HepG2 (cell line): ENCODE measurements around the gene PLPPR2. TPM values are rescaled to one million over a fixed set of nuclear protein-coding genes. Genes with fewer than 3 reads are reported as not detected.

Source experiments
- ARNT ChIP-seq: fragments of 450-650 bp; IDR thresholded peaks from 2 replicates; pipeline ENCODE4 v1.6.1; 2017
- CREM ChIP-seq, 2 experiments: sonication (generic) in 1 of 2; formaldehyde crosslinking in 1 of 2; IDR thresholded peaks; 2 replicates each; pipeline versions ENCODE4 v1.4.0 to v1.6.1; 2016 to 2020; ENCODE audit warnings: antibody characterized with exemption in 1 of 2, mild to moderate bottlenecking in 1 of 2, missing genetic modification reagents in 1 of 2
- ERF ChIP-seq: IDR thresholded peaks from 2 replicates; pipeline ENCODE4 v1.6.1; 2018; ENCODE audit warnings: missing biosample characterization, missing genetic modification reagents
- GFI1 ChIP-seq: sonication (generic); formaldehyde crosslinking; IDR thresholded peaks from 2 replicates; pipeline ENCODE4 v1.5.0; 2020; ENCODE audit warnings: missing genetic modification reagents, mild to moderate bottlenecking, borderline replicate concordance
- HOXA7 ChIP-seq: sonication (generic); formaldehyde crosslinking; IDR thresholded peaks from 2 replicates; pipeline ENCODE4 v1.8.1; 2022; ENCODE audit warnings: mild to moderate bottlenecking, missing genetic modification reagents, moderate library complexity
- IKZF1 ChIP-seq: fragments of 450-650 bp; IDR thresholded peaks from 2 replicates; pipeline ENCODE4 v1.7.1; 2016
- SIX4 ChIP-seq: sonication (generic); formaldehyde crosslinking; IDR thresholded peaks from 2 replicates; pipeline ENCODE4 v1.4.0; 2020; ENCODE audit warnings: missing genetic modification reagents
- SMYD3 ChIP-seq: sonication (generic); formaldehyde crosslinking; IDR thresholded peaks from 2 replicates; pipeline ENCODE4 v1.8.1; 2023; ENCODE audit warnings: mild to moderate bottlenecking, missing genetic modification reagents
- SNAPC2 ChIP-seq: sonication (generic); formaldehyde crosslinking; IDR thresholded peaks from 2 replicates; pipeline ENCODE4 v1.8.1; 2022; ENCODE audit warnings: mild to moderate bottlenecking, missing genetic modification reagents
- TEAD2 ChIP-seq: sonication (generic); formaldehyde crosslinking; IDR thresholded peaks from 2 replicates; pipeline ENCODE4 v1.9.0; 2021; ENCODE audit warnings: missing genetic modification reagents
- ZBTB39 ChIP-seq: sonication (generic); formaldehyde crosslinking; IDR thresholded peaks from 2 replicates; pipeline ENCODE4 v1.5.0; 2020; ENCODE audit warnings: missing genetic modification reagents
- ZBTB49 ChIP-seq: sonication (generic); formaldehyde crosslinking; IDR thresholded peaks from 2 replicates; pipeline ENCODE4 v1.4.0; 2020; ENCODE audit warnings: missing genetic modification reagents, borderline replicate concordance
- ZFP41 ChIP-seq: sonication (generic); formaldehyde crosslinking; IDR thresholded peaks from 2 replicates; pipeline ENCODE4 v1.4.0; 2020; ENCODE audit warnings: mild to moderate bottlenecking, missing genetic modification reagents, borderline replicate concordance
- ZNF234 ChIP-seq: sonication (generic); formaldehyde crosslinking; conservative IDR thresholded peaks from 2 replicates; pipeline ENCODE4 v1.5.1; 2020; ENCODE audit warnings: mild to moderate bottlenecking, missing genetic modification reagents
- ZNF264 ChIP-seq: sonication (generic); formaldehyde crosslinking; IDR thresholded peaks from 2 replicates; pipeline ENCODE4 v1.4.0; 2020; ENCODE audit warnings: missing genetic modification reagents
- ZNF296 ChIP-seq: sonication (generic); formaldehyde crosslinking; conservative IDR thresholded peaks from 2 replicates; pipeline ENCODE4 v1.5.0; 2020; ENCODE audit warnings: mild to moderate bottlenecking, missing genetic modification reagents
- ZNF850 ChIP-seq: sonication (generic); formaldehyde crosslinking; conservative IDR thresholded peaks from 2 replicates; pipeline ENCODE4 v1.9.0; 2021; ENCODE audit warnings: mild to moderate bottlenecking, missing genetic modification reagents
- ZSCAN20 ChIP-seq: sonication (generic); formaldehyde crosslinking; IDR thresholded peaks from 2 replicates; pipeline ENCODE4 v1.4.0; 2020; ENCODE audit warnings: missing genetic modification reagents, mild to moderate bottlenecking, borderline replicate concordance
- polyA plus RNA-seq, 8 experiments: library from polyadenylated mRNA; depleted of rRNA in 3 of 8; stranded (reverse) in 7 of 8; unstranded in 1 of 8; fragments of >200 nt; fragmentation: Illumina TruSeq in 4 of 8; extraction: Trizol in 4 of 8; gene quantifications; 2 replicates each; pipeline versions ENCODE4 v1.2.1 to v1.2.3, GENCODE V29; 2011 to 2016; ENCODE audit warnings: low read depth in 4 of 8, missing spikeins in 1 of 8, mixed read lengths in 1 of 8; ENCODE audit not compliant: insufficient read depth in 1 of 8
- total RNA-seq, 5 experiments: library from RNA; depleted of rRNA; stranded (reverse); fragments of >200 nt; fragmentation: Illumina TruSeq; extraction: Trizol; gene quantifications; 2 replicates each; pipeline ENCODE4 v1.2.3, GENCODE V29; 2016; ENCODE audit warnings: low read depth in 1 of 5
- TF ChIP-seq, protein P1 (sequence below), 2 experiments: sonication (generic) in 1 of 2; formaldehyde crosslinking in 1 of 2; IDR thresholded peaks; 2 replicates each; pipeline versions ENCODE4 v1.4.0 to v1.6.1; 2018 to 2020; ENCODE audit warnings: missing genetic modification reagents in 2 of 2, borderline replicate concordance in 1 of 2, low read depth in 1 of 2, mild to moderate bottlenecking in 1 of 2, missing biosample characterization in 1 of 2
- TF ChIP-seq, protein P2 (sequence below): sonication (generic); formaldehyde crosslinking; IDR thresholded peaks from 2 replicates; pipeline ENCODE4 v1.4.0; 2020; ENCODE audit warnings: missing genetic modification reagents

The PLPPR2 gene
- total and polyA plus RNA-seq, 2 of the 13 experiments (the other 11 are each of a cell fraction or from before 2014, with no cell fraction given) = 1.5 to 2.1 TPM

DNA sequence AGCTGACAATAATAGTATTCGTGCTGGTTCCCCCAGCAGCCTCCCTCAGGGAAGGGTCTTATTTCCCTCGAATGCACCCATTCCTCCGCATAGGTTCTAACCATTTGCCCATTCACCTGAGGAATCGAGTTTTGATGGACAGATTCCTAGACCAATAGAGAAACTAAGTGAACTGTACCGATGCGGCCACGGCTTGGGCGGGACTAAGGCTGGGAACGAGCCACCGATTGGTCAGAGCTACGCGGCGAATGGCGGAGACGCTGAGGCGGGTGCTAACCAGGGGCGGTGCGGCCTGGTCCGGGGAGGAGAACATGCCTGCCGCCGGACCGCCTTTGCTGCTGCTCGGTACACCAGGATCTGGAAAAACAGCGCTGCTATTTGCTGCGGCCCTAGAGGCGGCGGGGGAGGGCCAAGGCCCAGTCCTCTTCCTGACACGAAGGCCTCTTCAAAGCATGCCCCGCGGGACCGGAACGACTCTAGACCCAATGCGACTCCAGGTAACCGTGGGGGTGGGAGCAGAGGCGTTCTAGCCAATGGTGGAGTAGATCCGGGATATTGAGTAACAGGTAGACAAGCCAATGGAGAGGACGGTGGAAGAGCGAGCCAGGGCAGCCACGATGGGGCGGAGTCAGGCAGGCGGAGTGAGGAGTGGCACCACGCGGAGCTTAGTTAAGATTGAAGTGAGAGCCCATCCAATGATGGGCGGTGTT lies 19.4 kb downstream of the PLPPR2 start, which contains the start of gene SWSAP1 (continued):
- TF ChIP-seq, protein P1, sequence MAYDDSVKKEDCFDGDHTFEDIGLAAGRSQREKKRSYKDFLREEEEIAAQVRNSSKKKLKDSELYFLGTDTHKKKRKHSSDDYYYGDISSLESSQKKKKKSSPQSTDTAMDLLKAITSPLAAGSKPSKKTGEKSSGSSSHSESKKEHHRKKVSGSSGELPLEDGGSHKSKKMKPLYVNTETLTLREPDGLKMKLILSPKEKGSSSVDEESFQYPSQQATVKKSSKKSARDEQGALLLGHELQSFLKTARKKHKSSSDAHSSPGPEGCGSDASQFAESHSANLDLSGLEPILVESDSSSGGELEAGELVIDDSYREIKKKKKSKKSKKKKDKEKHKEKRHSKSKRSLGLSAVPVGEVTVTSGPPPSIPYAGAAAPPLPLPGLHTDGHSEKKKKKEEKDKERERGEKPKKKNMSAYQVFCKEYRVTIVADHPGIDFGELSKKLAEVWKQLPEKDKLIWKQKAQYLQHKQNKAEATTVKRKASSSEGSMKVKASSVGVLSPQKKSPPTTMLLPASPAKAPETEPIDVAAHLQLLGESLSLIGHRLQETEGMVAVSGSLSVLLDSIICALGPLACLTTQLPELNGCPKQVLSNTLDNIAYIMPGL (CRISPR knock-in tag; IDR thresholded peaks at IDR 0.05; ENCODE audit: borderline replicate concordance in 1 of 2, low read depth in 1 of 2) = peak; percentile 22 to 32; a peak in 1 of 4 replicates
- no peak for TF ChIP-seq SMYD3 (CRISPR knock-in tag)
- no peak for TF ChIP-seq TEAD2 (CRISPR knock-in tag)
- TF ChIP-seq ARNT = no peak
- no peak for TF ChIP-seq IKZF1
- peak; percentile 63; the same call in 1 of the 2 replicates for TF ChIP-seq ERF (CRISPR knock-in tag)
- TF ChIP-seq CREM (IDR thresholded peaks at IDR 0.05) = peak; percentile 72
- TF ChIP-seq CREM (CRISPR knock-in tag; IDR thresholded peaks at IDR 0.05) = no peak
- no peak for TF ChIP-seq ZNF850 (CRISPR knock-in tag)
- TF ChIP-seq HOXA7 = no peak
- peak; percentile 10; the same call in 1 of the 2 replicates for TF ChIP-seq GFI1
- TF ChIP-seq ZNF296 (CRISPR knock-in tag) = no peak
- no peak for TF ChIP-seq ZBTB39 (CRISPR knock-in tag)
- TF ChIP-seq ZFP41 (CRISPR knock-in tag) = no peak
- no peak for TF ChIP-seq ZNF264 (CRISPR knock-in tag)
- TF ChIP-seq ZNF234 (CRISPR knock-in tag) = no peak
- TF ChIP-seq ZBTB49 (CRISPR knock-in tag) = no peak
- no peak for TF ChIP-seq SIX4
- TF ChIP-seq, protein P2, sequence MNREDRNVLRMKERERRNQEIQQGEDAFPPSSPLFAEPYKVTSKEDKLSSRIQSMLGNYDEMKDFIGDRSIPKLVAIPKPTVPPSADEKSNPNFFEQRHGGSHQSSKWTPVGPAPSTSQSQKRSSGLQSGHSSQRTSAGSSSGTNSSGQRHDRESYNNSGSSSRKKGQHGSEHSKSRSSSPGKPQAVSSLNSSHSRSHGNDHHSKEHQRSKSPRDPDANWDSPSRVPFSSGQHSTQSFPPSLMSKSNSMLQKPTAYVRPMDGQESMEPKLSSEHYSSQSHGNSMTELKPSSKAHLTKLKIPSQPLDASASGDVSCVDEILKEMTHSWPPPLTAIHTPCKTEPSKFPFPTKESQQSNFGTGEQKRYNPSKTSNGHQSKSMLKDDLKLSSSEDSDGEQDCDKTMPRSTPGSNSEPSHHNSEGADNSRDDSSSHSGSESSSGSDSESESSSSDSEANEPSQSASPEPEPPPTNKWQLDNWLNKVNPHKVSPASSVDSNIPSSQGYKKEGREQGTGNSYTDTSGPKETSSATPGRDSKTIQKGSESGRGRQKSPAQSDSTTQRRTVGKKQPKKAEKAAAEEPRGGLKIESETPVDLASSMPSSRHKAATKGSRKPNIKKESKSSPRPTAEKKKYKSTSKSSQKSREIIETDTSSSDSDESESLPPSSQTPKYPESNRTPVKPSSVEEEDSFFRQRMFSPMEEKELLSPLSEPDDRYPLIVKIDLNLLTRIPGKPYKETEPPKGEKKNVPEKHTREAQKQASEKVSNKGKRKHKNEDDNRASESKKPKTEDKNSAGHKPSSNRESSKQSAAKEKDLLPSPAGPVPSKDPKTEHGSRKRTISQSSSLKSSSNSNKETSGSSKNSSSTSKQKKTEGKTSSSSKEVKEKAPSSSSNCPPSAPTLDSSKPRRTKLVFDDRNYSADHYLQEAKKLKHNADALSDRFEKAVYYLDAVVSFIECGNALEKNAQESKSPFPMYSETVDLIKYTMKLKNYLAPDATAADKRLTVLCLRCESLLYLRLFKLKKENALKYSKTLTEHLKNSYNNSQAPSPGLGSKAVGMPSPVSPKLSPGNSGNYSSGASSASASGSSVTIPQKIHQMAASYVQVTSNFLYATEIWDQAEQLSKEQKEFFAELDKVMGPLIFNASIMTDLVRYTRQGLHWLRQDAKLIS (CRISPR knock-in tag) = no peak
- TF ChIP-seq ZSCAN20 (CRISPR knock-in tag) = no peak
- TF ChIP-seq SNAPC2 (CRISPR knock-in tag) = 0 out of 2 replicates have a peak, but pooled peaks have one; percentile 37
